ENCODE data around the gene ALKBH5.
A peak's percentile ranks its signal among the peaks of the same experiment; 100 is the strongest.

The ALKBH5 gene

DNA sequence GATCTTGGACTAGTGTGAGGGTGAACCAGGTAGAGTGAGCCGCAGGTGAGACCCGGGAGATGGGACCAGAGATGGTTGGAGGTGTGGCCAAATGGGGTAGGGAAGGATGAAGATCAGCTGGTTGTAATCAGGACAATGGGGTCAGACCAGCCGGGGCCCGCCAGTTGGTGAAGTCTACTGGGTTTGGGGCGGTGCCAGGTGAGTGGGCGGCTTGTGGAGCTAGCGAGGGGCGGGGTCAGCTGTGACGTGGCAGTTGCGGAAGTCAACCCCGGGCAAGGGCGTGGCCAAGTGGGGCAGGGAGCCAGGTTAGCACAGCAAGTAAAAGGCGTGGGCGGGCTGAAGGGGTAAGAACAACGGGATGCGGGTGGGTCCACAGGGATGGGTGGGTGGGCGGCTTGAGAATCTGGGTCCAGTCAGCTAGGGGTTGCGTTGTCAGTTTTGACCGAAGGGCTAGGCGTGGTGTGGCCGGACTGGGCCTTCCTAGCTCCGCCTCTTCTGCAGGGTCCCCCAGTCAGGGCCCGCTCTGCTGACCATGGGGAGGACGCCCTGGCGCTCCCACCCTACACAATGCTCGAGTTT, 25.5 kb upstream of the ALKBH5 start:
- peak; percentile 93 for DNase-seq

DNA sequence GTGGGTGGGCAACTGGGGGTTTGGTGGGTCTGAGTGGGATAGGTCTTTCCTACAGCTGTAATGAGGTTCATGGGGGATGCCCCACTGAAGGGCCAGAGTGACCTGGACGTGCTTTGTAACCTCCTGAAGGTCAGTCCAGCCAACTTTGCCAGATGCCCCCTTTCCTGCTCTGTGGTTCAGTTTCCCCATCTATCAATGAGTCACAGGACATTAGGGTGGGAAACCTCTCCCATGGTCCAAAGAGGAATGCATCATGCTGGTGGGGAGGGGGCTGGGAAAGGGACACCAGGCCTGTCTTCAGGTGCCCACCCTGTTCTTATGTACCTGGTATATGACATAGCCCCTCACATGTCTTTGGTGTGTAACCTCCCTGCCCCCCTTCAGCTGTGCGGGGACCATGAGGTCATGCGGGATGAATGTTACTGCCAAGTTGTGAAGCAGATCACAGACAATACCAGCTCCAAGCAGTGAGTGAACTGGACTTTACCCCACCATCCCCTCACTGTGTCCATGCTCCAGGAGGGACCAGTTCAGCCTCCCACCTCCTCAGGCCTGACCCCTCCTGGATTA, 24.0 kb upstream of the ALKBH5 start:
- no peak for DNase-seq

DNA sequence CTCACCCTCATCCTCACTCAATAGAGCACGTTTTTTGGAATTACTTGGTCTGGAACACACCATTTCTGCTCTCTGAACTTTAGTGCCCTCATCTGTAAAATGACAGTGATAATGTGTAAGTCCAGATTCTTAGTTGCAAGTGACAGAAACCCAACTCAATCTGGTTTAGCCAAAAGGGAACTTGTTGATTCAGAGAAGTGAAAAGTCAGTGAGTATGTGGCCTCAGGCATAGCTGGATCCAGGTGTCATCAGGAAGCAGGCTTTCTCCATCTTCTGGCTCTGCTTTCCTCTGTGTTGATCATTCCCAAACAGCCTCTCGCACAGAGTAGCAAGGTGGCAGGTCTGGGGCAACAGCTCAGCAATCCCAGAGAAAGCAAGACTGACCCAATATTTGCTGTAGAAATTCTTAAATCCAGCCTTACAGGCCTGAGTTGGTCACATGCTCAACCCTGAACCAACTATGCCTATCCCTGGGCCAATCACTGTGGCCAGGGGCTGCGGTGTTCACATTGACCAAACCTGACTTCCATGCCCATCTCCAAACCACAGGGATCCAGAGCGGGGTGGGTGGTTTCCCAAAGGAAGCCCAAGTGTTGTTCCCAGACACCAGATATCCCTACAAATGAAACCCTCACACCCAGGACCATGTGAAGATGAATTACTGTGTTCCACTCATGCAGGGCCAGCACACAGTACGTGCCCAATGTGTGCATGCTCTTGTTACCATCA, 23.3 kb upstream of the ALKBH5 start:
- DNase-seq: no peak

DNA sequence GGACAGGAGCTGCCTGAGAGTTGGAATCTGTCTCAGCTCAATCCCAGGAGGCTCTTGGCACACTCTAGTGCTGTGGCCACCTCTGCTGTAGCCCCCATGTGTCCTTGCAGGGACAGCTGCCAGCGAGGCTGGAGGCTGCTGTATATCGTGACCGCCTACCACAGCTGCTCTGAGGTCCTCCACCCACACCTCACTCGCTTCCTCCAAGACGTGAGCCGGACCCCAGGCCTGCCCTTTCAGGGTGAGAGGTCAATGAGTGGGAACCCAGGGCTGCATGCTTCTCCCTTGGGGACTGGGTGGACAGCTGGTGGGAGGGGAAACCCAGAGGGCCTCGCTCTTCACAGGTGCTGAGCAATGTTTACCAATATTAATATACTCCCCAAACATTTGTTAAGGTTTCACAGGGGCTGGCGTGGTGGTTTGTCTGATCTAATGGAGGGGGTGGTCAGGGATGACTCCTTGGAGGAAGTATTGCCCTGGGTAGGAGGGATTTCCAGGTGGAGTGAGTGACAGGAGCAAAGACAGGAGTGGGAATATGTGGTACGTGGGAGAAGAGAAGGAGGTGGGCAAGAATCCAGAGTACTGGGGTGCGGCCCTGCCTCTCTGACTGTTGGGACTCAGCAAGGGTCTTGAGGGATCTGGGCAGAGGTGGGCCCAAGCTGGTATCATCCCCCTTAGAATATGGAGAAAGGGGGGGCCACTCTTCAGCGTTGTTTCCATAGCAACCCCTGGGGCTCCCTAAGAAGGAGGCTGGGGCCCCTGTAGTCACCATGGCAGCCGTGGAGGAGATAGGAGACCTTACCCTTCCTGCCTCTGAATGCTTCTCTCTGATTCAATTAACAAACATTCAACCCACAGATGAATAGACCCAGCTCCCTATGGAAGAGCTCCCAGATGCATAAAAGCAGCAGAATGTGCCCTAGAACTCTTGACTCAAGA, 22.2 kb upstream of the ALKBH5 start:
- no peak for DNase-seq

DNA sequence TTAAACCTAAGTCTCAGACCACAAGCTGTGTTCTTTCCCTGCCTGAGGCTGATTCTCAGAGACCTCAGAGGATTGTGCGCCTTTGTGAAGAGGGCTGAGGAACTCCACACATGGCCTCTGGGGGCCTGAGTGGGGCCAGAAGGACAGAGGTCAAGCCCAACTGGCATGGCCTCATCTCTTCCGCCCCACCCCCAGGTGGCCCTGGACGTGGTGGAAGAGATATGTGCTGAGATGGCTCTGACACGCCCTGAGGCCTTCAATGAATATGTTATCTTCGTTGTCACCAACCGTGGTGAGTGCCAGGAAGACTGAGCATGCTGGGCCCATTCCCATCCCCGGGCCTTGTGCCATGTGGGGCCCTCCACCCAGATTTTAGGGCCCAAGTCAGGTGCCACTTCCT, 20.1 kb upstream of the ALKBH5 start:
- no peak for DNase-seq

DNA sequence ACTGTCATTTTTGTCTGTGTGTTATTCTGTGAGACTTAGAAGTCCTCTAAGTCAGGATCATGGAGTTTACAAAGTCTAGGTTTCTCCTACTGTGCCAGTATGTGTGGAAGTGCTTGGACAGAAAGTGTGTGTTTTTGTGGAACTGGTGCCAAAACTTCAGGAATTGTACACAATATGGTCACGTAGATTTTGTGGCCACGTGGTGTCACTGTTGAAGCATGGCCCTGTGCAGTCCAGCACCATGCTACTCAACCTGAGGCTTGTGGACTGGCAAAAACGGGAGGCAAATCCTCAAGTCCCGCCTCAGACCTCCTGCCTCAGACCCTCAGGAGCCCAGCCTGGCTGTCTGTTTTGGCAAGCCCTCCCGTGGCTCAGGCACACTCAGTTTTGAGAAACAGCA, 16.7 kb upstream of the ALKBH5 start:
- no peak for DNase-seq

DNA sequence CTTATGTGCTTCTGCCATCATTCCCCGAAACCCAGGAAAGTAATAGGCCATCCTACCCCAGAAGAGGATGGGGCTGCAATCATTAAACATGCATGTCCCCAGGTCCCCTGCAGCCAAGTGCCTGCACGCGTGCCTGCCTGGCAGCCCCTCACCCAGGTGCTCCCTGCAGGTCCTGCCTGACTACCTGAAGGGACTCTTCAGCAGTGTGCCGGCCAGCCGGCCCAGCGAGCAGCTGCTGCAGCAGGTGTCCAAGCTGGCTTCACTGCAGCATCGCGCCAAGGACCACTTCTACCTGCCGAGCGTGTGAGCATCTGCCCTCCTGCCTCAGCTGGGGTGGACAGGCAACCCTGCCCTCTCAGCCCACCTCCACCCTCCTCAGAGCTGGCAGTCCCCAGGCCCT, 16.2 kb upstream of the ALKBH5 start:
- DNase-seq: no peak

DNA sequence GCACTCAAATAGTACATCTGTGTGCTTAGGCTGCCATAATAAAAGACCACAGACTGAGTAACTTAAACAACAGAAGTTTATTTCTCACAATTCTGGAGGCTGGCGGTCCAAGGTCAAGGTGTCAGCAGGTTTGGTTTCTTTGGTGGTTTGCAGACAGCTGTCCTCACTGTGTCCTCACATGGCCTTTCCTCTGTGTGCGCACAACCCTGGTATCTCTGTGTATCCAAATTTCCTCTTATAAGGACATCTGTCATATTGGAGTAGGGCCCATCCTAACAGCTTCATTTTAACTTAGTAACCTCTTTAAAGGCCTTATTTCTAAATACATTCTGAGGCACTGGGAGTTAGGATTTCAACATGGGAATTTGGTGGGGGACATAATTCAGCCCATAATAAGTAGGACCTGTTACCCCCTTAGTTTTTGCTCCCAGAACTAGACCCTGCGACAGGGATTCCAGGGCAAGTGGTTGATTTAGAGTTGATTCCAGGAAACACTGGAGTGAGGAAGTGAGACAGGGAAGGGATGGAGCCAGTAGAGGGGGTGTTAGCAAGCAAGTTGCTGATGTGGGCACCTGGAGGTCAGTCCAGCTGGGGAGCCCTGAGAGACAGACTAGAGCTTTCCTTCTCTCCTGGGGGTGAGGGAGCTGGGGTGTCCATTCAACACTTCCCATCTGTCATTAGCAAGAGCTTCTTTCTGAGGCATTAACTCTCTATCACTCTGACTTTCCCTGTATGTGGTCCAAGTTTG, 10.9 kb upstream of the ALKBH5 start:
- DNase-seq: no peak

DNA sequence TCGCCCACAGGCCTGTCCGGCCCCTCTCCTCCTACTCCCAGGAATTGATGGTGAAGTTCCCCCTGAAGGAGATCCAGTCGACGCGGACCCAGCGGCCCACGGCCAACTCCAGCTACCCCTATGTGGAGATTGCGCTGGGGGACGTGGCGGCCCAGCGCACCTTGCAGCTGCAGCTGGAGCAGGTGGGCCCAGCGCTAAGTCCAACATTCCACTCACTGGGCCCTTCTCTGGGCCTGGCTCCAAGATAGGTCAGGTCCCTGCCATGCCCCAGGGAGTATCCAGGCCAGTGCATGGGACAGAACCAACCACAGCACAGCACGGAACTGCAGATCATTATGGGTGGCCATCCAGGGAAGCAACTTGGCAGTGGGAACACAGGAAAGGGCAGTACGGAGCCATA, 9.9 kb upstream of the ALKBH5 start:
- no peak for DNase-seq

DNA sequence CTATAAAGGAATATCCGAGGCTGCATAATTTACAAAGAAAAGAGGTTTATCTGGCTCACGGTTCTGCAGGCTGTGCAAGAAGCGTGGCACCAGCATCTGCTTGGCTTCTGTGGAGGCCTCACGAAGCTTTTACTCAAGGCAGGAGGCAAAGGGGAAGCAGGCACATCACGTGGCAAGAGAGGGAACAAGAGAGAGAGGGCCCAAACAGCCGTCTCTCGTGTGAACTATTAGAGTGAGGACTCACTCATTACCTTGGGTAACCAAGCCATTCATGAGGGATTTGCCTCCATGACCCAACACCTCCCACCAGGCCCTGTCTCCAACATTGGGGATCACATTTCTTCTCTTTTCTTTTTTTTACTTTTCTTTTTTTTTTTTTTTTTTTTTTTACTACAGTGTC, 7.5 kb upstream of the ALKBH5 start:
- no peak for DNase-seq

DNA sequence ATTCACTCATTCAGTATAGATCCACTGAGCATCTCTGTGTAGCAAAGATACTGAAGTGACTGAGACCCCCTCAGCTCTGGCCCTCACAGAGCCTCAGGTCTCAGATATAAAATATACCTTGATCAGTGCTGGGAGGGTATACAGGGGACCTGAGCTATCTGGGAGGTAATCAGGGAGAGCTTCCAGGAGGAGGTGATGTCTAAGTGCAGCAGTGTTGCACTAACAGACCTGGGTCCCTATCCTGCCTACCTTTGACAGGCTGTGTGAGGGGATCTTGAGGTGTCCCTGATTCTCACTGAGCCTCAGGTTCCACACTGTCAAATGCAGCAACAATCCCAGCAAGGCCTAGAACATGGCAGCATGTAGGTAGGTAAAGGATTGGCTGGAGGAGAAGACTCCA, 6.5 kb upstream of the ALKBH5 start:
- DNase-seq: no peak

DNA sequence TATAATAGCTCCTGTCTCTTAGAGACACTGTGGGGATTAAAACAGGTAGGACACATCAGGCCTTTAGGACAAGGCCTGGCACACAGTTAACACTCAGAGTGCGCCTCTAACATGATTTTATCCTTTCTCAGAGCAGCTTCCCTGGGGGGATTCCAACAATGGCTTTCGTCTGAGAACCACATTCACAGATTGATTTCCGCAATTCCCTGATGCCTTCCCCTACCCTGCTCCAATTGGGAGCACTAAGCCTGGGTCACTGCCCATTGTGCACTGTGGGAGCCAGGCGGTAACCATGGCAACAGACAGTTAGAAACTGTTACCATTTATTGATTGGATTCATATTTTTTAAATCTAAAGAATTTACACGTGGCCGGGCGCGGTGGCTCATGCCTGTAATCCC, 5.9 kb upstream of the ALKBH5 start:
- DNase-seq: no peak

DNA sequence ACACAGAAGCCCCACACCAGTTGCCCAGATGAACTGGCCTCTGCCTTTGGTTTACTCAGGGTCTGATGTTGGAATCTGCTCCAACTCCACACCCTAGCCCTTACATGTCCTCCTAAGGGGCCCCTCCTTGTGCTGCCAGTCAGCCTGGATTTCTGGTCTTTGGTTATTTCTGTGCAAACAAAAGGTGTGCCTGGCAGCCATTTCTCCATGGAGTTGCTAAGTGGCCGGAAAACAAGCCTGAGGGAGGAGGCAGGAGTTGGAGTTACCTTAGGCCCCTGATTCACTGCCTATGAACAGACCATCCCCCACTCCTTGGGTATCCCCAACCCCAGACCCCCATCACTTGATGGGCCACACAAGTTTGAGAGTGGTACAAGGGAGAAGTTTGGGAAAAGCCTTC, 4.4 kb upstream of the ALKBH5 start:
- DNase-seq: no peak

DNA sequence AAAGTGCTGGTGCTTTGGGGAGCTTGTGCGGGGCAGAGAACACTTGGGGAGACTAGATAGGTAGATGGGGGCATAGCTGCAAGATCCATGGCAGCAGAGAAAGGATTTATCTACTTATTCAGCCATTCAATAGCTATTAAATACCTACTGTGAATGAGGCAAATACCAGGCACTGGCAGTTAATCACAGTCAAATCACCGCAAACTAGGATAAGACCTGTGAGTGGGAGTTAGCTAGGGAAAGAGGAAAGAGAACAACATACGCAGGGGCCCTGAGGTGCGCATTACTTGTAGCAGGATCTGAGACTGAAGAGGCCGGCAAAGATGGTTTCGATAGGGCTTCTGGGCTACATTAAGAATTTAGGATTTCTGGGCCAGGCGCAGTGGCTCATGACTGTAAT, 3.8 kb upstream of the ALKBH5 start:
- no peak for DNase-seq

DNA sequence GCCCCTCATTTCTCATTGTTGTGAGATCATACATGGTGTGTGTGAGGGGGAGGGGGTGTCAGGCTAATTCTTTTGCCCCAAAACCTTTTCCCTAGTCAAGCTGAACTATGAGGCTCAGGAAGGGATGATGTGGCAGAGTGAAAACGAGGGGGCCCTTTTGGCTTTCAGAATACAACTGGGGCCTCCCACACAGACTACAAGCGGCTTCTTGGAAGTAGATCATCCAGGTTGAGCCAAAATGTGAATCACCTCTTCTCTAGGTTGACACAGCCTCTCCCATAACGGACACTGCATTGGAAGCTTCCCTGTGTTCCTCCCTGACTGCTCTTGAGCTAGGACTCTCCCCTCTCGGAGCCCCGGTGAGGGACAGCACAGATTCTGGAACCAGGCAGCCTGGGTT, 2.3 kb upstream of the ALKBH5 start:
- peak; percentile 44 for DNase-seq

DNA sequence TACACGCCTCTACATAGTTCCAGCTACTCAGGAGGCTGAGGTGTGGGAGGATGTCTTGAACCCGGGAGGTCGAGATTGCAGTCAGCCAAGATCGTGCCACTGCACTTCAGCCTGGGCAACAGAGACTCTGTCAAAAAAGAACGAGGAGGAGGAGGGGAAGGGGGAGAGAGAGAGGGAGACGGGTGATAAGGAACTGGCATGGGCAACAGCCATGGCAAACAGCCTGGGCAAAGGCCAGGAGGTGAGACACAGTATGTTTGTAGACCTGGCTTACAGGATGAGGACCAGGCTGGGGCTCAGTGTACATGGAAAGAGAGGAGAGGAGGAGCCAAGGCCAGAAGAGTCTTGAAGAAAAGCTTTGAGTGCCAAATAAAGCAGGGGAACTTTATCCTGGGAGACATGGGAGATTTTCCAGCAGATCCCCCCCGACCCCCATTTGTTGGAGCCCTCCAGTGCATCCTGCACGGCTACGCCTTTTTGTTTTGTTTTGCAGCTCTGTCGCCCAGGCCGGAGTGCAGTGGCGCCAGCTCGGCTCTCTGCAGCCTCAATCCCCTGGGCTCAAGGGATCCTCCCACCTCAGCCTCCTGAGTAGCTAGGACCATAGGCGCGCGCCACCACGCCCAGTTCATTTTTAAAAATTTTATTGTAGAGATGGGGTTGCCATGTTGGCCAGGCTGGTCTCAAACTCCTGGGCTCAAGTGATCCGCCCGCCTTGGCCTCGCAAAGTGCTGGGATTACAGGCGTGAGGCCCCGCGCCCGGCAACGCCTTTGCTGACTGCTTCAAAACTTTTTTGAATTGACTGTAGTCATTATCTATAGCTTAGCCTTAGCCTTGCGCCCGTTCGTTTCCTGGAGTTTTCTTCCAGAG, 1.3 kb upstream of the ALKBH5 start:
- DNase-seq: no peak

DNA sequence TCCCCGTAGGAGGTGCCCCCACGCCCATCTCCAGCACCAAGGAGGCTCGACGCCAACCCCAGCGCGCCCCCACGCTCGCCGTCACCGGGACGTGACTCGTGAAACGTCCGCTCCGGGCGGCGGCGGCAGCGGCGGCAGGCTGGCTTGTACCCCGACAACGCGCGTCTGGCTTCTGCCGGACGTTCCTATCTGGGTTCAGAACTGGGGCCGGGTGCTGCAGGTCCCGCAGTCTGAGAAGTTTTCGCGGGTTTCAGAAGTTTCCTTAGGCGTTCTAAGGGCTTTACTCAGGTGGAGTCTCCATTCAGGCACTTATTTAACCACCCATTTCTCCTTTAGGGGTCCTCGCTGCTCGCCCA, 672 bp upstream of the ALKBH5 start:
- DNase-seq: peak; percentile 87

DNA sequence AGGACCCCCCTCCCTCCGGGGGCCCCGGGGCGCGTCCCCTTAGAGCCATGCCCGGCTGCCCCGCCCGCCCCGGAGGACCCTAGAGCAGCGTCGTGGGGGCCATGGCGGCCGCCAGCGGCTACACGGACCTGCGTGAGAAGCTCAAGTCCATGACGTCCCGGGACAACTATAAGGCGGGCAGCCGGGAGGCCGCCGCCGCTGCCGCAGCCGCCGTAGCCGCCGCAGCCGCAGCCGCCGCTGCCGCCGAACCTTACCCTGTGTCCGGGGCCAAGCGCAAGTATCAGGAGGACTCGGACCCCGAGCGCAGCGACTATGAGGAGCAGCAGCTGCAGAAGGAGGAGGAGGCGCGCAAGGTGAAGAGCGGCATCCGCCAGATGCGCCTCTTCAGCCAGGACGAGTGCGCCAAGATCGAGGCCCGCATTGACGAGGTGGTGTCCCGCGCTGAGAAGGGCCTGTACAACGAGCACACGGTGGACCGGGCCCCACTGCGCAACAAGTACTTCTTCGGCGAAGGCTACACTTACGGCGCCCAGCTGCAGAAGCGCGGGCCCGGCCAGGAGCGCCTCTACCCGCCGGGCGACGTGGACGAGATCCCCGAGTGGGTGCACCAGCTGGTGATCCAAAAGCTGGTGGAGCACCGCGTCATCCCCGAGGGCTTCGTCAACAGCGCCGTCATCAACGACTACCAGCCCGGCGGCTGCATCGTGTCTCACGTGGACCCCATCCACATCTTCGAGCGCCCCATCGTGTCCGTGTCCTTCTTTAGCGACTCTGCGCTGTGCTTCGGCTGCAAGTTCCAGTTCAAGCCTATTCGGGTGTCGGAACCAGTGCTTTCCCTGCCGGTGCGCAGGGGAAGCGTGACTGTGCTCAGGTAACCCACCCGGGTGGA, 759 bp downstream of the ALKBH5 start:
- peak; percentile 75 for DNase-seq

DNA sequence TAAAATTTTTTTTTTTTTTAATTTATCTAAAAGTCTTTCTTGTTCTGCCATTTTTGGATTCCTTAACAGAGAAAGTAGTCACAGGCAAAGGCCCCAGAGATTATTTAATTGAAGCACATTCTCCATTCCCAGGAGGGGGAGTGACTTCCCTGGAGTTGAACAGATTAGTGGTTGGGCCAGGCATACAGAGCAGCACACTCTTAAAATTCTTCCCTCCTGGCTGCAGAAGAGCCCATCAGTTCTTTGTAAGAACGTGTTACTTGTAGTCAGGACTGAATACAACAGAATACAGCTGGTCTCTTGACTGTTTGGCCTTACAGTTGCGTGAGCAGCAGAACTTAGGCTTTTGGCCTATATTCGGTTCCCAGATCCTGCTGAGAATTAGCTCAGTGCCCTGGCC, 1.8 kb downstream of the ALKBH5 start:
- no peak for DNase-seq

DNA sequence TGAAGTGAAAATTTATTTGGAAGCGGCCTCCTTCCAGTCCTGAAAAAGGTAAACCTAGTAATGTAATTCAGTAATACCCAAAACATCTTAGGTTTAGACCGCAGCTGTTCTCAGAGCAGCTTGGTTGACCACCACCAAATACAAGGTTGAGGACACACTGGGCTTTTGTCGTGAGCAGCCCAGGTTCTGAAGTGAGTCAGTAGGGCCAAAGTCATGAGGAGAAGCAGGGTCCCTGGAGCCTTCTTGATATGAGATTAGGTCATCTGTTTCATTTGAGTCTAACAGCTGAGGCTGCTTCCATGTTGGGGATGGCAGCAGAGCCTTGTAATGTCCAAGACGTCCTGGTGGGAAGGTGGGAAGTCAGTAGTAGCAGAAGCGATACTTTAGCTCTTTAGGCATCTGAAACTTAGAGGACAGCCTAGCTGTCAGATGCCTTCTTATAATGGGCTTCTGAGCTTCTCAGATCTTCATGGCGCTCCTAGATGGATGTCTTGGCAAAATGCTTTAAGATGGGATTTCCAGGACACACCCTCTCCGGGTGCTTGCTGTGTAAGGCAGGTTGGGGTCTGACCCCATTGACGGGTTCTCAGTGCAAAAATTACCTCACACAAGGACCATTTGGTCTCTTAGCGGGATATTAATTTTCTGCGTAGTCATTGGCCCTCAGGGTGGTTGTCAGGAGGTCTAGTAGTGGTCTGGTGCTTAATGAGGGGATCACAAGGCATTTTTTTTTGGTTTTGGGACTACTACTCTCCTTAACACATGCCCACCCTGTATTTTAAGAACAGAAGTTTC, 2.4 kb downstream of the ALKBH5 start:
- DNase-seq: no peak
